ENCODE results near the gene FRK. TPM values are rescaled to one million over a fixed set of nuclear protein-coding genes. Genes with fewer than 3 reads are reported as not detected.

Gene FRK
- total RNA-seq, 1 donor from 2014 or later = 0.77 TPM

GRCh38 chr6:116066789-116067188, 6.1 kb upstream of the FRK start:
- no peak for FAIRE-seq
- Mint-ChIP-seq H3K9me3 (ENCODE audit: unreplicated experiment) (no peaks in the 10 kb centered on the region), H3K4me3 (ENCODE audit: unreplicated experiment) (no peak overlapping the region), H3K36me3 (ENCODE audit: low read depth, unreplicated experiment) (no peaks in the 10 kb centered on the region), H3K4me1 (ENCODE audit: low read depth, unreplicated experiment) (peaks cover under 1% of the 10 kb centered on the region), H3K27ac (ENCODE audit: unreplicated experiment) (no peak overlapping the region), H3K27me3 (ENCODE audit: low read depth, unreplicated experiment) (no peaks in the 10 kb centered on the region)
- no peaks in the 10 kb centered on the region for H3K9me3 ChIP-seq (ENCODE audit: insufficient read depth, low read depth, low read length)
- H3K4me1 ChIP-seq (ENCODE audit: insufficient read depth, low read length) = no peaks in the 10 kb centered on the region
- no peaks in the 10 kb centered on the region for H4K20me1 ChIP-seq (ENCODE audit: insufficient read depth, low read length)
- TF ChIP-seq CTCF (IDR thresholded peaks at IDR 0.05; ENCODE audit: insufficient read depth, low read depth, low read length) (no peak), EZH2 (IDR thresholded peaks at IDR 0.05; ENCODE audit: insufficient read depth, low read length) (no peak)
- no peak for DNase-seq (ENCODE audit: low read depth)
- H3K36me3 ChIP-seq (ENCODE audit: insufficient read depth, low read length) = no peaks in the 10 kb centered on the region
- H3K27ac ChIP-seq (ENCODE audit: low read depth, low read length) = no peak overlapping the region
- no peak overlapping the region for H2AFZ ChIP-seq (ENCODE audit: low read depth, low read length)
- H3K9ac ChIP-seq (ENCODE audit: low read length) = no peak overlapping the region
- H3K4me2 ChIP-seq (ENCODE audit: low read length) = no peak overlapping the region
- no peak overlapping the region for H3K4me3 ChIP-seq (ENCODE audit: insufficient read depth, low read depth, low read length)
- H3K79me2 ChIP-seq (ENCODE audit: insufficient read depth, low read length) = no peaks in the 10 kb centered on the region
- no peaks in the 10 kb centered on the region for H3K27me3 ChIP-seq (ENCODE audit: insufficient read depth, low read length)

GRCh38 chr6:116064666-116065065, 4.0 kb upstream of the FRK start:
- Histone ChIP-seq H3K79me2 (ENCODE audit: insufficient read depth, low read length) (no peaks in the 10 kb centered on the region), H3K4me3 (ENCODE audit: insufficient read depth, low read depth, low read length) (no peak overlapping the region), H3K9ac (ENCODE audit: low read length) (no peak overlapping the region), H3K27ac (ENCODE audit: low read depth, low read length) (no peak overlapping the region), H4K20me1 (ENCODE audit: insufficient read depth, low read length) (no peaks in the 10 kb centered on the region), H2AFZ (ENCODE audit: low read depth, low read length) (no peak overlapping the region), H3K9me3 (ENCODE audit: insufficient read depth, low read depth, low read length) (no peaks in the 10 kb centered on the region), H3K4me1 (ENCODE audit: insufficient read depth, low read length) (no peaks in the 10 kb centered on the region), H3K27me3 (ENCODE audit: insufficient read depth, low read length) (no peaks in the 10 kb centered on the region), H3K36me3 (ENCODE audit: insufficient read depth, low read length) (no peaks in the 10 kb centered on the region), H3K4me2 (ENCODE audit: low read length) (no peak overlapping the region)
- Mint-ChIP-seq H3K9me3 (ENCODE audit: unreplicated experiment) (no peaks in the 10 kb centered on the region), H3K36me3 (ENCODE audit: low read depth, unreplicated experiment) (no peaks in the 10 kb centered on the region), H3K4me1 (ENCODE audit: low read depth, unreplicated experiment) (peaks cover 19% of the 10 kb centered on the region), H3K4me3 (ENCODE audit: unreplicated experiment) (no peak overlapping the region), H3K27me3 (ENCODE audit: low read depth, unreplicated experiment) (no peaks in the 10 kb centered on the region), H3K27ac (ENCODE audit: unreplicated experiment) (no peak overlapping the region)
- TF ChIP-seq CTCF (IDR thresholded peaks at IDR 0.05; ENCODE audit: insufficient read depth, low read depth, low read length) (no peak), EZH2 (IDR thresholded peaks at IDR 0.05; ENCODE audit: insufficient read depth, low read length) (no peak)
- DNase-seq (ENCODE audit: low read depth) = no peak
- no peak for FAIRE-seq

GRCh38 chr6:116062496-116062895, 1.8 kb upstream of the FRK start:
- no peak overlapping the region for H3K27ac ChIP-seq (ENCODE audit: low read depth, low read length)
- Mint-ChIP-seq H3K27me3 (ENCODE audit: low read depth, unreplicated experiment) (no peaks in the 10 kb centered on the region), H3K27ac (ENCODE audit: unreplicated experiment) (no peak overlapping the region), H3K9me3 (ENCODE audit: unreplicated experiment) (no peaks in the 10 kb centered on the region), H3K4me1 (ENCODE audit: low read depth, unreplicated experiment) (peaks cover 25% of the 10 kb centered on the region), H3K36me3 (ENCODE audit: low read depth, unreplicated experiment) (no peaks in the 10 kb centered on the region), H3K4me3 (ENCODE audit: unreplicated experiment) (no peak overlapping the region)
- H4K20me1 ChIP-seq (ENCODE audit: insufficient read depth, low read length) = no peaks in the 10 kb centered on the region
- TF ChIP-seq CTCF (IDR thresholded peaks at IDR 0.05; ENCODE audit: insufficient read depth, low read depth, low read length) (no peak), EZH2 (IDR thresholded peaks at IDR 0.05; ENCODE audit: insufficient read depth, low read length) (no peak)
- H3K9me3 ChIP-seq (ENCODE audit: insufficient read depth, low read depth, low read length) = no peaks in the 10 kb centered on the region
- H3K4me3 ChIP-seq (ENCODE audit: insufficient read depth, low read depth, low read length) = no peak overlapping the region
- H3K36me3 ChIP-seq (ENCODE audit: insufficient read depth, low read length) = no peaks in the 10 kb centered on the region
- H3K9ac ChIP-seq (ENCODE audit: low read length) = no peak overlapping the region
- H3K4me1 ChIP-seq (ENCODE audit: insufficient read depth, low read length) = no peaks in the 10 kb centered on the region
- H3K79me2 ChIP-seq (ENCODE audit: insufficient read depth, low read length) = no peaks in the 10 kb centered on the region
- no peak overlapping the region for H3K4me2 ChIP-seq (ENCODE audit: low read length)
- no peaks in the 10 kb centered on the region for H3K27me3 ChIP-seq (ENCODE audit: insufficient read depth, low read length)
- no peak for FAIRE-seq
- DNase-seq (ENCODE audit: low read depth) = no peak
- H2AFZ ChIP-seq (ENCODE audit: low read depth, low read length) = no peak overlapping the region
